HG02798 (cell line): ENCODE measurements around the gene PC.

Experiments used
- ATAC-seq: cut with Tn5 transposase; IDR thresholded peaks from one replicate; pipeline ENCODE4 v1.9.1; 2021; ENCODE audit warnings: mild to moderate bottlenecking; ENCODE audit not compliant: unreplicated experiment, poor library complexity

Gene PC

GRCh38 chr11:66870616-66871520, 87.3 kb downstream of the PC start:
- no peak for ATAC-seq

GRCh38 chr11:66870131-66870530, 88.1 kb downstream of the PC start:
- ATAC-seq, result no peak

DNA sequence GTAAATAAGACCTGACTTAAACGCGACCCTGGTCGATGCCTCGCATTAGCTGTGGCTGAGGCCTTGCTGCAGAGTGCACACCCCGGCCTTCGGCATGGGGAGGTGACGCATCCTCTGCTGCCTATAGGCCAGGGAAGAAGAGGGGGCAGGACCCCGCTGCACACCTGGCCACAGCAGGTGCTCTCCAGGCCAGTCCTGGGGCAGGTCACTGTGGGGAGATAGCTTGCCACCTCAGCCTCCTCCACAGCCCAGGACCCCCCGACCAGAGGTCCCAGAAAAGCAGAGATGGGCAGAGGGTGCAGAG, 88.7 kb downstream of the PC start:
- ATAC-seq, result no peak

DNA sequence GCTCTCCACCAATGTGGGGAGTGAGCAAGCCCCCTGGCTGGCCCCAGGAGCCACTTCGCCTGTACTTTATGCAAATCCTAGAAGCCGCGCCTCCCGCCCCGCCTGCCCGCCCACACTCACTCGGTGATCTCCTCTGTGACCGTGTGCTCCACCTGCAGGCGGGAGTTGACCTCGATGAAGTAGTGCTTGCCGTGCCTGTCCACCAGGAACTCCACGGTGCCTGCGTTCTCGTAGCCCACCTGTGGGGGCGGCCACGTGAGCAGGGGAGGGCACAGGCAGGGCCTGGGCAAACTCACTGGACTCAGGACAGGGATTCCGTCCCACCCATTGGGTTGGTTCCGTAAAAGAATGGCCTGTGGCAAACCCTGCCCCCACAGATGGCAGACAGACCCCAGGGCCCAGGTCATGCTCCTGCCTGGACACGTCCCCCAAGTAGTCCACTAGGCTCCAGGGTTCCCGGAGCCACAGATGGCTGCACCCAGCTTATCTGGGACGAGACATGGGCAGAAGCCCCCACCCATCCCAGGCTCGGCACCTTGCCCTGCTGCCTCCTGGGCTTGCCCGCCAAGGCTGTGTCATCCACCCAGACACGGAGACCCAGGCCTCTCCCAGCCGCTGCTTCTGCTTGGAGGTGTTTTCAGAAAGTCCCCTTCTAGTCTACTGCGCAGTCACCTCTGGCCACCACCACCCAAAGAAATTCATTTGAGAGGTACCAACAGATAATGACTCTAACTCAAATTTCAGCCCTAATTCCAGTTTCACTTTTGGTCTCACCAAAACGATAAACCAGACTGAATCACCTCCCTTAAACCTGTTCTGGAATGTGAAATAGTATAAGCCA, 89.2 kb downstream of the PC start:
- ATAC-seq, result peak; percentile 71

DNA sequence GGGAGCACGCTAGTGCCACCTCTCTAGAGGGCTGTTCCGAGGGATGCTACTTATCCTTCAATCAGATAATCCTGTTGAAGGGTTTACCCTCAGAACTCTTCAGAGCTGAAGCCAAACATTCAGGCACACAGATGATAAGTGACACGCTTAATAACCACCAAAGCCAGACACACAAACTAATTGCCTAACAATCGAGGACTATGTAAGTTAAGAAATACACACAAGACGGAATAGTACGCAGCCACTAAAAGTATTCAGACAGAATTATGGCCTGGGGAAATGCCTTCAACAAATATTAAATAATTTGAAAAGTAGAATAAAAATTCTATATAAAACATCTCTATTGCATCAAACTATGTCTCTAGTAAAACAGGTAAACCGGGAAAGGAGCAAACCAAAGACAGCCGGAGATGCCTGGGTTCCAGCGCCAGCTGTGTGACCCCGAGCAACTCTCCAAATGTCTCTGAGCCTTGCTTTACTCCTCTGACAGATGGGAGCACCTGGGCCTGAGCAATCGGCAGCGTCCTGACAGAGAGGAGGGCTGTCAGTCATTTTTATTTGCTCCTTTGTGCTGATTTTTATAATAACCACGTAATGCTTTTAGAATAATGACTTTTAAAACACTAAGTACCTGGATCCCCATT, 90.0 kb downstream of the PC start:
- no peak for ATAC-seq

DNA sequence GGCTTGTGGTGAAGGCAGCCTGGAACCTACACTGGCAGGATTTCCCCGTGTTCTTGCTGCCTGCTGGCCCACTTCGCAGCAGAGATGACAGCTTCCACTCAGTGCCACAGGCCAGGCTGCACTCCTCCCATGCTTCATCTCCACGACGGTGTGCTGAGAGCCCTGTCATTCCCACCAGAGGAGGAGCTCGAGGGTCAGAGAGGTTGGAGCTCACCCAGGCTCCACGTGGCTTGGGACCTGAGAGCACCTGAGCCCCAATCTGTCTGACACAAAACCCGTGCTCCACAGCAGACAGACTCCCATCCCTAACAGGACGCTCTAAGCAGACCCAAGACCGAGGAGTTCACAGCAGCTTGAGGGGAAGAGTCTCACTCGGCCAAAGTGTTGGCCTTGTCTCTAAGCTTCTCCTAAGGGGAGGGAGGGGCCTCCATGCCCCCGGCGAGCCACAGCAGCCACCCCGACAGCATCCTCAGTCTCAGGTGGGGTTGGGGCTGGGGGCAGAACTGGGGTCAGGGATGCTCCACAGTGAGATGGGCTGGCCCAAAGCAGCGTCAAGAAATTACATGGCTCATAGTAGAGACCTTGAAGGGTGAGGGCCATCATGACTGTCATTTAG, 90.7 kb downstream of the PC start:
- no peak for ATAC-seq

DNA sequence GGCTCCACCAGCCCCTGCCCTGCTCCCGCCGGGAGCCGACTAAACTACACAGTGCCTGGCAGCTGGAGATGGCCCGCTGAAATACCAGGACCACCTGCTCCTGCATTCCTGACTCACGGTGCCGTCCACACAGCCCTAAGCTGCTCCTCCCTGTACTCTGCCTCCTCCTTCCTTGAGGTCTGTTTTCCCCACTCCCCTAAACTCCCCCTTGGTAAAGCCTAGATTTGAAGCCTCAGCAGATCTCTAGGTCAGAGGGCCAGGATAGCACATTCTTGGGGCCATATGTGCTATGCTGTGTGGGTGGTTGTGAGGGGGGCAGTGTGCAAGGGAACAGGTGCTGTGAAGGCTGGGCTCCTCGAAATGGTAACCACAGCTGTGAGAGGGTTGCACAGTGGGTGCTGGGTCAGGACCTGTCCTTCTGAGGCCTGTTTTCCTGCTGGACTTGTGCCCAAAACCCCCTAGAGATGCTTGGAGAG, 91.6 kb downstream of the PC start:
- ATAC-seq, result no peak

DNA sequence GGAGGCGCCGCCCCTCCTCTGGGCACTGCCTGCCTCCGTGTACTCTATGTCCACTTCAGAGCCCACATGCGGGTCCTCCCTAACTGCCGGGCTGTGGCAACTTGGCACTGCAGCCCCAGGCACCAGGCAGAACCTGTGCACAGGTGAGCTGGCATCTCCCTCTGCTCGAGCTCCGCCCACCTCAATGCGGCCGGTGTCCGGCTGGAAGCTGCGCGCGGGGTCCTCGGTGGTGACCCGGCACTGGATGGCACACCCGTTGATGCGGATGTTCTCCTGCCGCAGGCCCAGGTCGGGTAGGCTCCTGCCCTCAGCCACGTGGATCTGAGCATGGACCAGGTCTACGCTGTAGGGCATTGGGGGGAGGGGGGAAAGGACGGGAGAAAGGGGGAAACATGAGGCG, 92.2 kb downstream of the PC start:
- ATAC-seq, result no peak

GRCh38 chr11:66864924-66865697, 93.1 kb downstream of the PC start:
- no peak for ATAC-seq

GRCh38 chr11:66864172-66864901, 93.8 kb downstream of the PC start:
- ATAC-seq, result no peak

DNA sequence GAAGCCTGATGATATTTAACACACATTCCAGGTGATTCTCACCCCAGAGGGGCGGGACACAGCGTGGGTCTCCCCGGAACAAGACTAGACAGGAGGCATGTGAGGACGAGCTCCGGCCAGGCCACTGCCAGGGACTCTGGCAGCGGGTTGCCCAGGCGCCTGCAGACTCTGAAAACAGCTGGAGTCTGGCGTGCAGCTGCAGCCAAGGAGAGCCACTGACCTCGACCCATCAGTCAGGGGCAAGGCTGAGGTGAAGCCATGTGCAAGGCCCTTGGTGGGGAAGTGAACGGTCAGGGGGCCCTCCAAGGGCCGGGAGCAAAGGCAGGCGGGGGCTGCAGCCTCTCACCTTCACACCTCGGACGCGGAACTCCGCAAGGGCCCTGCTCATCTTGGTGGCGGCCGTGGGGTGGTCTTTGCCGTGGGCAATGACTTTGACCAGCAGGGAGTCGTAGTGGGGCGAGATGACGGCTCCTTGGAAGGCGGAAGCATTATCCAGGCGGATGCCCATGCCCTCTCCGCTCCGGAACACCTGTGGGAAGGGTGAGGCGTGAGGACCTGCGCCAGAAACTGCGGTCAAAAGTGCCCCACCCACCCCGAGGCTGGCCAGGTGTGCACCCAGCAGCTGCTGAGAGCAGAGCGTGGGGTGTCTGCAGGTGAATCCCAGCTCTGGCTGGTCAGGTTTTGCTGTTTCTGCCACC, 94.6 kb downstream of the PC start:
- no peak for ATAC-seq

GRCh38 chr11:66862559-66863037, 95.6 kb downstream of the PC start:
- ATAC-seq, result no peak

DNA sequence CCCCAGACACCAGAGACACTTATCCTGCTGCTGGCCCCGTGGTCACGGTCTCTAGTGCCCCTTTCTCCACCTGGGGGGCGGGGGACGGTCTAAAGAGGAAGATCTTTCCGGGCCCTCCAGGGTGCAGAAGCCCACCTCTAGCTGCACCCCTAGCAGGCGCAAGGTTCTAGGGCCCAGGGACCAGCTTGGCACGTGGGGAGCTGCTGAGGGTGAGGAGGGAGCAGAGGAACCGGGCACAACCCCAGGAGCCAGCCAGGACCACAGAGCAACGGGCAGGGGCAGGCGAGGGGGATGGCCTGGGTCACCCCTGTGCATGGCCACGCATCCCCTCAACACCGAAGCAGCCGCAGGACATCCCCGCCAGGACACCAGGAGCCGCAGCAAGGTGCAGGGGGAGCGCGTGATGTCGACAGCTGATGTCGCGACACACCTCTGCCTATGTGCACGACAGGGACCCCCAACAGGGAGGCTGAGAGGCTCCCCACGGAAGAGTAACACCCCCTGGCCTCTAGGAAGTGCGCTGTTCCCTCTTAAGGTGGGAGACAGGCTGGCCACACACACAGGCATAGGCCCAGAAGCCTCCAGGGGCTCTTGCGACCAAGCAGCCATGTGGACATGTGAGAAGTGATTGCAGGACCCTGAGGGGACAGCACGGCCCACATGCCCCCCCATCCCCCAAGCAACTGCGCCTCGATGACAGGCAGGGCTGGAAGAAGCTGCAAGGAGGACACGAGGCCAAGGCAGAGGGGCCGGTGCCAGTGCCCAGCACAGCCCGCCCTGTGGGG, 96.2 kb downstream of the PC start:
- no peak for ATAC-seq

GRCh38 chr11:66861038-66861773, 97.0 kb downstream of the PC start:
- ATAC-seq, result no peak

DNA sequence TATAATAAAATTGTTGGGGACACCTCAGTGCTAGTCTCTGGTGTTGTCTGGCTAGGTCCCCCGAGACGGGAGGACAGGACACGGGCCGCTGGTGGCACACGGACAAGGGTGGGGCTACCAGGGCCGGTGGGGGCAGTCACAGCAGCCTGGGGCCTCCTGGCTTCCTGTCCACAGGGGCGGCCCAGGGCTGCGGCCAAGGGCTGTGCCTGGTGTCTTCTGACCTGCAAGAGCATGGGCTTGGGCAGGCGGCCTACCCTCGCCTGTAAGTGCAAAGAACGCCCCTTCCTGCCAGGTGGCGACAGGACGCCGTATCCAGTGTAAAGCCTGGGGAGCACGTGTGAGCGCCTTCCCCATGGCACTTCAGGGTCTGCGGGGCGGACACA, 97.7 kb downstream of the PC start:
- no peak for ATAC-seq

- ATAC-seq, result no peak
Observed at GRCh38 chr11:66859686-66860448, 98.3 kb downstream of the PC start.
